Keratinocyte (primary cell): ENCODE results near the gene IQSEC3.

Source experiments
- CTCF ChIP-seq, 3 experiments: IDR thresholded peaks in 1 of 3; conservative IDR thresholded peaks in 1 of 3; optimal IDR thresholded peaks in 1 of 3; 2 replicates in 2 of 3; 3 replicates in 1 of 3; pipeline versions ENCODE3 to v1.5.1; 2011; ENCODE audit warnings: low read length in 3 of 3, mild to moderate bottlenecking in 3 of 3, moderate library complexity in 2 of 3, control low read depth in 1 of 3, inconsistent platforms in 1 of 3; ENCODE audit not compliant: insufficient read depth in 2 of 3; ENCODE audit errors: extremely low read depth in 1 of 3
- EZH2 ChIP-seq: IDR thresholded peaks from one replicate; pipeline ENCODE4 v1.6.1; 2012; ENCODE audit warnings: inconsistent platforms, mild to moderate bottlenecking, low read length, moderate library complexity

- no peak for TF ChIP-seq CTCF (optimal IDR thresholded peaks at IDR 0.05 in 1 of 3, IDR thresholded peaks at IDR 0.05 in 1 of 3, conservative IDR thresholded peaks at IDR 0.05 in 1 of 3; ENCODE audit: extremely low read depth in 1 of 3, insufficient read depth in 2 of 3, low read length in 3 of 3)
- no peak for TF ChIP-seq EZH2
Measured at GRCh38 chr12:166425-167075, 100.0 kb downstream of the IQSEC3 start.
